Choroid plexus epithelial cell (primary cell): ENCODE data around the gene PFDN2.

ENCODE experiments used
- DNase-seq: peaks from one replicate; pipeline ENCODE4 v3.0.0-alpha.2; 2010; ENCODE audit warnings: low read depth
- H3K4me3 ChIP-seq: 2 replicates; pipeline ENCODE4 v1.5.1; 2011; ENCODE audit warnings: low read depth, mild to moderate bottlenecking, control low read depth, low read length, moderate library complexity
- TF ChIP-seq, protein P1 (sequence below): conservative IDR thresholded peaks from 2 replicates; pipeline ENCODE4 v1.5.1; 2011; ENCODE audit warnings: low read depth, mild to moderate bottlenecking, control low read depth, inconsistent platforms, low read length, moderate library complexity

PFDN2 gene, protein sequence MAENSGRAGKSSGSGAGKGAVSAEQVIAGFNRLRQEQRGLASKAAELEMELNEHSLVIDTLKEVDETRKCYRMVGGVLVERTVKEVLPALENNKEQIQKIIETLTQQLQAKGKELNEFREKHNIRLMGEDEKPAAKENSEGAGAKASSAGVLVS

DNA sequence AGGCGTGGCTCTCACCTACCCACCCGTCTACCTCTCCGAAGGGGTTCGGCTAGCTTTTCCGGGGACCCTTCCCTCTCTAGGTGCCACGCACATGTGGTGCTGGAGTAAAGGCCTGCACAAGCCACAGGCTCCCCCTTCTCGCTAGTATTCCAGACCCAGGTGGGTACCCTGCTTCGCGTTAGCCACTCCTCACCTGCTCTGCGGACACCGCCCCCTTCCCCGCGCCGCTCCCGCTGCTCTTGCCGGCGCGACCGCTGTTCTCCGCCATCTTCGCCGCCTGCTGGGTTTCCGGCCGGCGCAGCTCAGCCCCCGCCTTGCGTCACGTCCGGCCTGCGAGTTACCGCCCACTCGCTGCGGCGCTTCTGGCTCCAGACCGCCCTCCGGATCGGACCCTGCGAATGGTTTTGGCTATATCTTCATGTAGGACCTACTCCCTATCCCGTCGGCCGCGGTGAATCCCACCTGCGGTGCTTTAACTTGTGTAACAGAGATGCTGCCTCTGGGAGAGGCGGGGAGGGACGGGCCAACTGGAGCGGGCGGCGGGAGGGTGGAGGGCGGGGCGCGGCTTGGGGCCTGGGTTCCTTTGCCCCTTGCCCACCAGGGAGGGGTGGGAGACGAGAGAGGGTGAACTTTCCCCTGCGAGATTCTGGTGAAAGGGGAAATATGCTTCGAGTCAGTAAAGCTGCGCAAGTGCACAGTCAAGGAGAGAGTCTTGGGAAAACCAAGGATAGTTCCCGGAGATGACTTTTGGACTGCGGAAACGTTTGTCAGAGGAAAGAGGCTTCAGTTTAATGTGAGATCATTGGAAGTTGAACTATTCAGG, at the start of gene PFDN2, which contains the start of gene NIT1:
TSS of gene PFDN2 (minus strand) at position 279 of the 823 bp plus-strand sequence. CDS start at position 268, 11 bp downstream.
TSS of gene NIT1 (plus strand) at position 347 of the 823 bp plus-strand sequence. CDS start at position 419, 72 bp downstream.
- peak; percentile 92 for DNase-seq
- TF ChIP-seq, protein P1, sequence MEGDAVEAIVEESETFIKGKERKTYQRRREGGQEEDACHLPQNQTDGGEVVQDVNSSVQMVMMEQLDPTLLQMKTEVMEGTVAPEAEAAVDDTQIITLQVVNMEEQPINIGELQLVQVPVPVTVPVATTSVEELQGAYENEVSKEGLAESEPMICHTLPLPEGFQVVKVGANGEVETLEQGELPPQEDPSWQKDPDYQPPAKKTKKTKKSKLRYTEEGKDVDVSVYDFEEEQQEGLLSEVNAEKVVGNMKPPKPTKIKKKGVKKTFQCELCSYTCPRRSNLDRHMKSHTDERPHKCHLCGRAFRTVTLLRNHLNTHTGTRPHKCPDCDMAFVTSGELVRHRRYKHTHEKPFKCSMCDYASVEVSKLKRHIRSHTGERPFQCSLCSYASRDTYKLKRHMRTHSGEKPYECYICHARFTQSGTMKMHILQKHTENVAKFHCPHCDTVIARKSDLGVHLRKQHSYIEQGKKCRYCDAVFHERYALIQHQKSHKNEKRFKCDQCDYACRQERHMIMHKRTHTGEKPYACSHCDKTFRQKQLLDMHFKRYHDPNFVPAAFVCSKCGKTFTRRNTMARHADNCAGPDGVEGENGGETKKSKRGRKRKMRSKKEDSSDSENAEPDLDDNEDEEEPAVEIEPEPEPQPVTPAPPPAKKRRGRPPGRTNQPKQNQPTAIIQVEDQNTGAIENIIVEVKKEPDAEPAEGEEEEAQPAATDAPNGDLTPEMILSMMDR = peak; percentile 5
- H3K4me3 ChIP-seq = peak within 1 kb of the TSS; percentile 99

DNA sequence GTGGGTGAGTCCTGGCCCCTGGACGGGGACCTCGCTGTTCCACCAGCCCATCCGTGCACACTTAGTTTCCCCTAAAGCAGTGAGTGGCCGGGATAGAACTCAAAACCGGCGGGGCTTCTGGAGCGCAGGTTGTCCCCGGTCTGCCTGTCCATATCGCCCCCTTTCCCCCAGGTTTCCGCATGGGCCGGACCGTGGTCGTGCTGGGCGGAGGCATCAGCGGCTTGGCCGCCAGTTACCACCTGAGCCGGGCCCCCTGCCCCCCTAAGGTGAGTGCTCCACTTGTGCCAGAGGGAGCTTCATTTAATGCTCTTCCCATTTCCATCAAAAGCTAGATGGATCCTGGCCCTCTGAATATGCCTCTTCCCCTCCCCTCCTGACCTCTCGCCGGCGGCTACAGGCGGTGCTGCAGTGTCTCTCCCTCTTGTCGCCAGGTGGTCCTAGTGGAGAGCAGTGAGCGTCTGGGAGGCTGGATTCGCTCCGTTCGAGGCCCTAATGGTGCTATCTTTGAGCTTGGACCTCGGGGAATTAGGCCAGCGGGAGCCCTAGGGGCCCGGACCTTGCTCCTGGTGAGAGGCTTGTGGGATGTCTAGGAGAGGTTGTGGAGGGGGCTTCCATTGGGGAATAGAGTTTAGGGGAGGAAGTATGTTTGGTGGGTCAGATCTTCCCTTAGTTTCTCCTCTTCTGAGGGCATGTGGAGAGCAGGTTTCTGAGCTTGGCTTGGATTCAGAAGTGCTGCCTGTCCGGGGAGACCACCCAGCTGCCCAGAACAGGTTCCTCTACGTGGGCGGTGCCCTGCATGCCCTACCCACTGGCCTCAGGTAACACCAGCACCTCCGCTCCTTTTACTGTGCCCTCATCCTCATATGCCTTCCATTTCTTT, 49.1 kb upstream of the PFDN2 start:
- TF ChIP-seq, protein P1 = peak; percentile 2
- peak overlapping the region; percentile 84 for H3K4me3 ChIP-seq
- no peak for DNase-seq

DNA sequence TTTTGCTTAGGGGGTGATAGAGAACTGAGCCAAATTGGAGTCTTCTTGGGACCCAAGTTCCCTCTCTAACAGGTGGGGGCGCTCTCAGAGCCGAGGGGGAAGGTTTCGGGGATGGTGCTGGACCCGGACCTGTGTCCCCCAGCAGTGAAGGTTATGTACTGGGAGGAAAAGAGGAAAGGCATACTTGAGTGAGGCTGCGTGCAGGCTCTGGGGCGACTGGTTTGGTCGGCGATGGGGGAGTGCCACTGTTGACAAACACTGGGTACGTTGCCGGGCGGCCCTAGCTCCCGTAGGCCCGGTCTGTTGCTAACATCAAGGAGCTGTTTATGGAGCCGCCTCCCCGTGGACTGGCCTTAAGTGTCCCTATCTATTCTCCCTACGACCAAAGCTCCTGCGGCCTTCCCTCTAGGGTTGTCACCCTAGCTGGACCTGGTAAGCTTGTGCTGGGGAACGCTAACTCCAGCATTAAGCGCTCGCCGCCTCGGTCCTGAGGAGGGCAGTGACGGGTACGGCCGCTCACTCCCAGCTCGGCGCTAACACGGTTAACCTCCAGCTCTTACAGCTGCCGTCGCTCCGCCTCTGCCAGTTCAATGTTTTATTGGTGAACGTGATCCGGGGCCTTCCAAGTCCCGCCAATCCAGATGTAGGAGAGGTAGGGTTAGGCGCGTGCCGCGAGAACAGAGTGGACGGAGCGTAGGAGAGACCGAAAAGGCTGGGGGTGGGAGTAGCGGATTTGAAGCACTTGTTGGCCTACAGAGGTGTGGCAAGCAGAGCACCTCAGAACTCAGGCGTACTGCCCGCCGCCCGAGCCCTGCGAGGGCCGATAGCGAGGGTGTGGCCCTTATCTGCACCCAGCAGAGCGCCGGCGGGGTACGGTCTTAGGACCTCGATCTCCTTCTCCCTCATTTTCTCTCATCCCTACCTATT, 48.2 kb upstream of the PFDN2 start, which contains the start of gene PPOX:
TSS of gene PPOX (plus strand) at position 685 of the 927 bp plus-strand sequence. CDS start 422 bp downstream, outside the sequence.
- peak; percentile 99 for DNase-seq
- TF ChIP-seq, protein P1 = peak; percentile 69
- H3K4me3 ChIP-seq = peak within 1 kb of the TSS; percentile 84

DNA sequence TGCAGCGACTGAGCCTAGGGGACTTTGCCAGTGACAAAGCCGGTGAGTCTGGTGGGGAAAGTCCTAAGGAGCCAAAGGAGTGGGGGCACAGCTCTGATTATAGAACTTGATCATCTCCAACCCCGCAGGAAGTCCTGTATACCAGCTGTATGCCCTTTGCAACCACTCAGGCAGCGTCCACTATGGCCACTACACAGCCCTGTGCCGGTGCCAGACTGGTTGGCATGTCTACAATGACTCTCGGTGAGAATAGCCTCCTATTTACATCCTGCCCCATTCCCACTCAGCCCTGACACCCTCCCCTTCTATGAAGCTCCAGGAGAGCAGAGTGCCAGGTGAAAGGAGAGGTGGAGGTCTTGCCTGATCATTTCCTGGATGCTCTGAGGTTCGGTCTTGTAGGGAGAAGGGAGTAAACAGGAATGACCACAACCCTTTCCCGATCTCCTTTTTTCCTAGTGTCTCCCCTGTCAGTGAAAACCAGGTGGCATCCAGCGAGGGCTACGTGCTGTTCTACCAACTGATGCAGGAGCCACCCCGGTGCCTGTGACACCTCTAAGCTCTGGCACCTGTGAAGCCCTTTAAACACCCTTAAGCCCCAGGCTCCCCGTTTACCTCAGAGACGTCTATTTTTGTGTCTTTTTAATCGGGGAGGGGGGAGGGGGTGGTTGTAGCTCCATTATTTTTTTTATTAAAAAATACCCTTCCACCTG, 47.2 kb upstream of the PFDN2 start:
- TF ChIP-seq, protein P1 = no peak
- H3K4me3 ChIP-seq = peak overlapping the region; percentile 84
- DNase-seq = no peak

DNA sequence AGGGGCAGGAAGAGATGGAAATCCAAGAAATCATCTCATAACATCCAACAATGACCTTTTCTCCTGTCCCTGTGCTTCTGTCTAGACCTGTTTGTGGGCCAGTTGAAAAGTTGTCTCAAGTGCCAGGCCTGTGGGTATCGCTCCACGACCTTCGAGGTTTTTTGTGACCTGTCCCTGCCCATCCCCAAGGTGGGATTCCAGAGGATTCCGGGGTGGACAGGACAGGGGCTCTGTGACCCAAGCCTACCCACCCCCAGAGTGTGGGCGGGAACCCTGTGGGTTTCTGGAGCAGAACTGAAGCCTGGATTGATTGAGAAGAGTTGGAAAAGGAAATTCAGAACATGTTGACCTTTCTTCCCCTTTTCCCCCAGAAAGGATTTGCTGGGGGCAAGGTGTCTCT, 46.0 kb upstream of the PFDN2 start:
- DNase-seq = no peak
- H3K4me3 ChIP-seq = no peak overlapping the region
- TF ChIP-seq, protein P1 = no peak
